GM12873 (cell line): ENCODE measurements around the gene FAM114A1.

Source experiments
- TF ChIP-seq, protein P1 (sequence below): IDR thresholded peaks from 2 replicates; pipeline ENCODE4 v1.5.1; 2012; ENCODE audit warnings: low read depth, mild to moderate bottlenecking, moderate library complexity, low read length, control low read depth; ENCODE audit not compliant: insufficient read depth; ENCODE audit errors: missing control alignments

FAM114A1 gene

DNA sequence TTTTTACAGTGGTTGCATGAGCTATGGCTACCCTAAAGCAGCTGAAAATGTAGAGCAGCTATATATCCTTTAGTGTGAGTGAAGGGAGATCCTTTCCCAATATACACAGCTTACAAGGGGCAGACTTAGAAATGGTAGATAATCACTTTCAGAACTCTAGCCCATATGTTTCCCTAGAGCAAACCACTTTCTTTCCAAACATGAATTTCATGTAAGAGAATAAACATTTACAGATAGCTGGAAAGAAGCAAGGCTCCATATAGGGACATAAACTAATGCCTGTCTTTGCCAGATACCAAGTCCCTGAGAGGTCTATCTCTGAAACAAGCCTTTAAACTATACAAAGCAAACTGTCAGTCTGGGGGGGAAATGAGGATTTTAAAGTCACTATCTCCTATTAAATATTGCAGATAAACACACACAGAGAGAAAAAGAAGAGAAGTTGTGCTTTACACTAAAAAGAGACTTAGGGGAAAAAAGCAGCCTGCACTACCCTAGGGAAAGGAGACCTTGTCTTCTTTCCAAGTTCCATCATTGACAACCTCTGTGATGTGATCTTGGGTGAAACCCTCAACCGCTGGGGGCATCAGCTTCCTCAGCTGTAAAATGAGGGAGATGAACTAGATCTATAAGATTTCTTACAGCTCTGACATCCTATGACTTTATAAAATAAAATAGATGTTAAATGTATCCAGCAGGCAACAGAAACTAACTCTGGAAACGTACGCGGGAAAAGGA lies 91.0 kb downstream of the FAM114A1 start:
- TF ChIP-seq, protein P1, sequence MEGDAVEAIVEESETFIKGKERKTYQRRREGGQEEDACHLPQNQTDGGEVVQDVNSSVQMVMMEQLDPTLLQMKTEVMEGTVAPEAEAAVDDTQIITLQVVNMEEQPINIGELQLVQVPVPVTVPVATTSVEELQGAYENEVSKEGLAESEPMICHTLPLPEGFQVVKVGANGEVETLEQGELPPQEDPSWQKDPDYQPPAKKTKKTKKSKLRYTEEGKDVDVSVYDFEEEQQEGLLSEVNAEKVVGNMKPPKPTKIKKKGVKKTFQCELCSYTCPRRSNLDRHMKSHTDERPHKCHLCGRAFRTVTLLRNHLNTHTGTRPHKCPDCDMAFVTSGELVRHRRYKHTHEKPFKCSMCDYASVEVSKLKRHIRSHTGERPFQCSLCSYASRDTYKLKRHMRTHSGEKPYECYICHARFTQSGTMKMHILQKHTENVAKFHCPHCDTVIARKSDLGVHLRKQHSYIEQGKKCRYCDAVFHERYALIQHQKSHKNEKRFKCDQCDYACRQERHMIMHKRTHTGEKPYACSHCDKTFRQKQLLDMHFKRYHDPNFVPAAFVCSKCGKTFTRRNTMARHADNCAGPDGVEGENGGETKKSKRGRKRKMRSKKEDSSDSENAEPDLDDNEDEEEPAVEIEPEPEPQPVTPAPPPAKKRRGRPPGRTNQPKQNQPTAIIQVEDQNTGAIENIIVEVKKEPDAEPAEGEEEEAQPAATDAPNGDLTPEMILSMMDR, result no peak

DNA sequence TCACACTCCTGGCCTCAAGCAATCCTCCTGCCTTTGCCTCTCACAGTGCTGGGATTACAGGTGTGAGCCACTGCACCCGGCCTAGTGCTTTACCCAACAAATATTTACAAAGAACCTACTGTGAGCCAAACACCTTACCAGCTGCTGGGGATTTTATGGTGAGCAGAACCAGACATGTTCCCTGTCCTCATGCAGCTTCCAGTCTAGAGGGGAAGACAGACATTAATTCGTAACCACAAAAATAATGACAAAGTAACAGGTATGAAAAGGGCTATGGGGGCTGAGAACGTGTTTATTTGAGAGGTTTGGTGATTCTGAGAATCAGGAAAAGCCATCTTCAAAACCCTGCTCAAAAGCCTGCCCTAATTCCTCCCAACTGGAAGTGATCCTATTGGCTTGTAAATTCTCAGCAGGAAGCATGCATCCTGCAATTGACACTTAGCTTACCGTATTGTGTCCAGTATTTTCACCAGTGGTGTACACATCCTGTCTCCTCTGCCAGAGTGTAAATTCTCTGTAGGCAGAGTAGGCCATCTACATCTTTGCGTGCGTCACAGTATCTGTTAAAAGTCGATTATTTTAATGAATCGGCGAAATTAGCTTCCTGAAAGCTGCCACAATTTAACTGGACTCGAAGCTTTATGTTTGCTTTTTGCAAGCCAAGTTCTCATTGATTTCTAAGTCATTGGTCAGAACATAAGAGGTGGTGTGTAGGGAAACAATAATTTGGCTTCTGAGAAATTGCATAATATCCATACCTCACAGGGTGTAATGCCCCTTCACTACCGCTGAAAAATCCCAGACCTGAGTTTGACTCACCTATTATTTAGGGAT lies 97.6 kb downstream of the FAM114A1 start:
- TF ChIP-seq, protein P1, result no peak

DNA sequence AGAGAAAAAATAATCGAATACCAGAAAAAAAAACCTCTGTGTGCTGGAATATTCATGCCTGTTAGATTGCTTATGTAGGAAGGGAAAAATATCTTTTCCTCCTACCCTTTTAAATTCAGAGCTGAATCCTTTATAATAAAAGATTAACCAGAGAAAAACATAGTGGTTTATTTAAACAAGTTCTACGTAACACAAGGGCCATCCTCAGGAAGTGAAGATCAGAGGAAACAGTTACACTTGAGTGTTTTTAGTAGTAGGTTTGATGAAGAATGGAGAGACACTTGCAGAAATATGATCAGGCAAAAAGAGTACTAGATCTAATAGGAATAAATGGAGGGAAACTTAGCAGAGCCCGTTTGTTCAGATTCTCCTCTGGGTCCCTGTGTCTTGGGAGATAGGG lies 98.3 kb downstream of the FAM114A1 start:
- TF ChIP-seq, protein P1, result no peak

DNA sequence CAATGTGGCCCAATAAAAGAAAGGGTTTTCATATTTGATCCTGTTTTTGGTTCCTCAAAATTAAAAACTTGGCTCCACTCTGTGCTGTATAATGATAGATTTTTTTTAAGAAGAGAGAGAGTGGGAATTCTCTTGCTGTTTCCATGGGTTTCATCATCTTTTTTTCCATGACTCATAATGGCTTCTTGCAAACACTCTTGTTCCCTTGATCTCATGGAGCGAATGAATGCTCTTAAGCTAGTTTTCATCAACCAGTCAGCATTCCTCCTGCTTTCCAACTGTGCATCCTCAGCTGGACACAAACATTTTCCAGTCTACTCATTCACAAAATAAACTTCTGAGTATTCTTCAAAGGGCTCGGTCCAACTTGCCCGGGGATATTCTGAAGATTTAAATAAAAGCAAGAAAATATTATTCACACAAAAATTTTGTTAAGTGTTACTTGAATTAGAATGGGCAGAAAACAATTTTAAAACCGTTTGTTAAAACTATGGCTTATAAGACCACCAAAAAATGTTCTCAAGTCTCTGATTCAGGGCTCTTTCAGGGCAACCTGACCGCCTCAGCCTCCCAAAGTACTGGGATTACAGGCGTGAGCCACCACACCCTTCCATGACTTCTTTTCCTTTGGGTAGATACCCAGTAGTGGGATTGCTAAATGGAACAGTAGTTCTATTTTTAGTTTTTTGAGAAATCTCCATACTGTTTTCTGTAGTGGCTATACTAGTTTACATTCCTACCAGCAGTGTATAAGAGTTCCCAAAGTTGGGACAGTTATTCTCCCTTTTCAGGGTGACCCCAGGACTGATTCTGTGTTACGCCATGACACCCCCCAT lies 99.9 kb downstream of the FAM114A1 start:
- TF ChIP-seq, protein P1, result no peak

DNA sequence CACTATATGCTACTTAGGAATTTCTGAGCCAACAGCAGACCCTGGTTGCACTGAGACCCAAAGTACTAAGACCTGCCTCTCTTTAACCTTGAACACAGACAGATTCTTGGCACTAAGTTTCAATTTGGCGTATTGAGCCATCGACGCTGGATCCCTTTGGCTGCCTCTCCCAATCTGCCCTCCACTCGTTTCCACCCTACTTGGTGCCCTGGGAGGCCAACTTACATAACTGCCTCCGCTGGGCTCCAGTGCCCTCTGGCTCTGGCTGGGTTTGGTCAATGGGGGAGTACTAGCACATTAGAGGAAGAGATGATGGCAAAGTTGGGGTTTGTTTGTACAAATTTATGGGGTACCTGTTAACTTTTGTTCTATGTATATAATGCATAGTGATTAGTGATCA lies 101.1 kb downstream of the FAM114A1 start:
- TF ChIP-seq, protein P1, result no peak

DNA sequence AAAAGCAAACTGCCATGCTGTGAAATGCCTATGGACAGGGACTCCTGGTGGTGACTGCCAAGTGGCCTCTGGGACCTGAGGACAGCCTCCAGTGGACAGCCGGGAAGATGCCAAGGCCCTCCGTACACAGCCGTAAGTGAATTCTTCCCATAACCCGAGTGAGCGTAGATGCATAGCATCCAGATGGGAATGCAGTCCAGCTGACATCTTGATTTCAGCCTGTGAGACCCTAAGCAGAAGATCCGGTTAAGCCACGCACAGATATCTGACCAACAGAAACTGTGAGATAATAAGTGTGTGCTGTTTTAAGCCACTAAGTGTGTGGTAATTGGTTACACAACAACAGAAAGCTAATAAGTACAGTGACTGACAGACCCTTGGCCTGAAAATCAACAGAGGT lies 108.7 kb downstream of the FAM114A1 start:
- TF ChIP-seq, protein P1, result no peak
